ENCODE results near the gene GAS2L1.

DNA sequence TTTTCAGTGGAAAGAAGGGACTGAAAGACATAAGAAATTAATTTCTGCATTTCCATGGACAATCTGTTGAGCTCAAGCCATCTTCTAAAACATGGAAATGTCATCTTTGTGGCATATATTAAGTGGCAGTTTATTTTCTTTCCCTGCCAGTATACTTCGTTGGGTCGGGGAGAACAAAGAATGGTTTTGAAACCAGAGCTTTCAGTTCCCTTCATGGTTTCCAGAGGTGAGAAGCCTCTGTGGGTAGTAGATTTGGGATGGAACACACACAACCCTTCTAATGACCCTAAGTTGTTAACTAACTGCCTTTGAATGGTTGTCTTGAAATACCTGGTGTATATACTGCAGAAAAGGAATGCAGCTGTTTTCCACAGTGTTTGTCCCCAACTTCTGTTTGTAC lies 17.6 kb upstream of the GAS2L1 start:
- TF ChIP-seq EZH2 (IDR thresholded peaks at IDR 0.05; ENCODE audit: borderline replicate concordance, insufficient read depth, low read length, poor library complexity, severe bottlenecking) (no peak), CTCF (IDR thresholded peaks at IDR 0.05; ENCODE audit: poor library complexity, severe bottlenecking) (no peak), RAD21 (conservative IDR thresholded peaks at IDR 0.05) (no peak), EP300 (conservative IDR thresholded peaks at IDR 0.05; ENCODE audit: poor library complexity, severe bottlenecking) (no peak), POLR2AphosphoS5 (IDR thresholded peaks at IDR 0.05) (no peak), REST (IDR thresholded peaks at IDR 0.05; ENCODE audit: borderline replicate concordance) (no peak), TAF1 (IDR thresholded peaks at IDR 0.05; ENCODE audit: low read depth) (no peak)
